Retina (tissue), 1 donor: Measurements from ENCODE around the gene ALOXE3.
A peak's percentile ranks its signal among the peaks of the same experiment; 100 is the strongest.

Source experiments
- DNase-seq: peaks from one replicate; pipeline ENCODE4 v3.0.0-alpha.2; 2016

Gene ALOXE3

GRCh38 chr17:8117980-8118768 is at the start of gene ALOXE3:
ALOXE3 (minus strand) TSS chr17:8118514; CDS start chr17:8117990, 524 bp downstream.
- DNase-seq = peak; percentile 75

- DNase-seq = no peak
Observed at GRCh38 chr17:8167526-8167925, 49.2 kb upstream of the ALOXE3 start.

GRCh38 chr17:8166731-8167130 is 48.4 kb upstream of the ALOXE3 start:
- no peak for DNase-seq

GRCh38 chr17:8164815-8165131 is 46.5 kb upstream of the ALOXE3 start:
- DNase-seq = no peak

GRCh38 chr17:8163978-8164814 is 45.9 kb upstream of the ALOXE3 start:
- DNase-seq = peak; percentile 78

GRCh38 chr17:8162997-8163977 is 45.0 kb upstream of the ALOXE3 start:
- DNase-seq = peak; percentile 72

- peak; percentile 75 for DNase-seq
Observed at GRCh38 chr17:8162233-8162996, 44.1 kb upstream of the ALOXE3 start, which contains the start of gene VAMP2. VAMP2 (minus strand) TSS chr17:8162948; CDS start chr17:8162879, 69 bp downstream.

GRCh38 chr17:8161289-8162232 is 43.2 kb upstream of the ALOXE3 start:
- DNase-seq = no peak

GRCh38 chr17:8160741-8161221 is 42.5 kb upstream of the ALOXE3 start:
- DNase-seq = no peak

- DNase-seq = no peak
Observed at GRCh38 chr17:8160224-8160577, 41.9 kb upstream of the ALOXE3 start.

- no peak for DNase-seq
Observed at GRCh38 chr17:8159459-8160223, 41.3 kb upstream of the ALOXE3 start.

- DNase-seq = no peak
Observed at GRCh38 chr17:8159032-8159400, 40.7 kb upstream of the ALOXE3 start.

GRCh38 chr17:8158267-8159031 is 40.1 kb upstream of the ALOXE3 start:
- peak; percentile 86 for DNase-seq

GRCh38 chr17:8156246-8156992 is 38.1 kb upstream of the ALOXE3 start:
- DNase-seq = peak; percentile 100

GRCh38 chr17:8155996-8156245 is 37.6 kb upstream of the ALOXE3 start:
- no peak for DNase-seq

- DNase-seq = no peak
Observed at GRCh38 chr17:8155231-8155995, 37.1 kb upstream of the ALOXE3 start.

GRCh38 chr17:8154608-8155155 is 36.4 kb upstream of the ALOXE3 start:
- DNase-seq = no peak
